H1 (cell line): ENCODE data around the gene COL1A1. TPM values are rescaled to one million over a fixed set of nuclear protein-coding genes. Genes with fewer than 3 reads are reported as not detected.

Experiments
- BACH1 ChIP-seq: IDR thresholded peaks from 2 replicates; pipeline ENCODE4 v1.6.1; 2012; ENCODE audit warnings: low read length, improper control_type of control experiment
- BRCA1 ChIP-seq: IDR thresholded peaks from 2 replicates; pipeline ENCODE4 v1.6.1; 2012; ENCODE audit warnings: low read depth, low read length, improper control_type of control experiment
- CHD2 ChIP-seq: IDR thresholded peaks from 2 replicates; pipeline ENCODE4 v1.6.1; 2012; ENCODE audit warnings: low read length, improper control_type of control experiment
- CREB1 ChIP-seq: IDR thresholded peaks from 2 replicates; pipeline ENCODE4 v1.6.1; 2012; ENCODE audit warnings: inconsistent platforms
- JUN ChIP-seq: IDR thresholded peaks from 2 replicates; pipeline ENCODE4 v1.6.1; 2011; ENCODE audit warnings: low read depth, mild to moderate bottlenecking, improper control_type of control experiment, low read length
- KDM4A ChIP-seq: IDR thresholded peaks from one replicate; pipeline ENCODE4 v1.7.1; 2012; ENCODE audit warnings: low read depth, mild to moderate bottlenecking, moderate library complexity, low read length, inconsistent platforms; ENCODE audit not compliant: severe bottlenecking
- SIRT6 ChIP-seq: IDR thresholded peaks from one replicate; pipeline ENCODE4 v1.7.1; 2012; ENCODE audit warnings: low read length, inconsistent platforms
- polyA plus RNA-seq, 7 experiments: library from polyadenylated mRNA; depleted of rRNA in 3 of 7; stranded (reverse) in 5 of 7; unstranded in 2 of 7; fragments of >200 nt in 5 of 7; fragments of 200-250 nt in 2 of 7; gene quantifications; 1 replicate in 5 of 7; 2 replicates in 1 of 7; 4 replicates in 1 of 7; pipeline versions ENCODE4 v1.2.1 to v1.2.3, GENCODE V29; 2011 to 2013; ENCODE audit warnings: missing spikeins in 2 of 7, mixed read lengths in 2 of 7
- total RNA-seq: library from RNA; stranded (reverse); fragmentation: NEBNext Ultra II Directional; extraction: Animal tissue kit (Norgen Biotek cat#: 25700); gene quantifications from 2 replicates; pipeline ENCODE4 v1.2.1, GENCODE V29; 2021

Gene COL1A1
- total and polyA plus RNA-seq, 2 of the 8 experiments (the other 6 are each of a cell fraction or from before 2014, with no cell fraction given) = 14.1 to 80.4 TPM

DNA sequence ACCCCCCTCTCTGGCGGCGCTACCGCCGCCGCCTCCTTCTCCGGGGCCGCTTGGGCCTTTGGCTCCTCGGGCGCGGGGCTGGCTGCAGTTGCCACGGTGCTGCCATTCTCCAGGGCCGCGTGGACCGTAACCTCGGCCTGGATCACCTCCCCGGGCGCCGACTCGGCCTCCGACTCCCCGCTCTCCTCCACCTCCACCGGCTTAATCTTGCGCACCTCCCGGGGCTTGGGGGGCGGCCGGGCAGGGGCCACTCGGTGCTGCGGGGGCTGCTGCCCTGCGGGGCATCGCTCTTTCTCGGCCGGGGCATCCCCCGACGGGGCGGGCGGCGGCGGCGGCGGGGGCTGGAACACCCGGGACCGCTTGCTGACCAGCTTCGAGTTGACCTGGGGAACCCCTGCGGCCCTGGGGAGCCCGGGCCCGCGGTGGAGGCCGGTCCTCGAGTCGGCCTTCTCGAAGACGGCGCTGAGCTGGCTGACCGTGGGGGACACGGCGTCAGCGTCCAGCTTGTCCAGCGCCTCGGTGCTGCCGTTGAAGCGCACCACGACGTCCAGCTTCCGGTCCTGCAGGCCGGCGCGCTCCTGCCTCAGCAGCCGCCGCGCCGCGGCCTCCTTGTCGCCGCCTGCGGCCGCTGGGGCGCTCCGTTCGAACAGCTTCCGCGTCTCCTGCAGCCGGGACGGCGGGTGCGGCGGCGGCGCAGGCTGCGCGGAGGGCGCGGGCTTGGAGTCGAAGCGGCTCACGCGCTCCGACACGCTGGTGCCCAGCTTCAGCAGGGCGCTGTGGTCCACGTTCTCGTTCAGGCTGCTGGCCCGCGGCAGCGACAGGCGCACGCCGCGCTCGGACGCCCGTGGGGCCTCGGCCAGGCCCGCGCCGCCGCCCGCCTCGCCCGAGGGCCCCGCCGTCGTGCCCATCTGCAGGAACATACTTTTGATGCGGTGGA, 51.7 kb downstream of the COL1A1 start (continued):
- no peak for TF ChIP-seq BRCA1
- peak; percentile 42 for TF ChIP-seq KDM4A
- no peak for TF ChIP-seq CREB1
- no peak for TF ChIP-seq BACH1
- TF ChIP-seq SIRT6 = no peak
- TF ChIP-seq CHD2 = no peak
- TF ChIP-seq JUN = no peak
- TF ChIP-seq, all 59 proteins: peak for 9
